Stimulated activated CD4-positive, alpha-beta T cell treated with anti-CD3 and anti-CD28 coated beads, TNF-alpha, amount 100 ng/mL, for 24 hours (primary cell): Measurements from ENCODE around the gene SLC2A13.
"Not testable (repeated sequence)": the region's sequence is repeated elsewhere in the genome, so short reads cannot be mapped to it uniquely, and the experiment has no call there.

Experiments used
- DNase-seq, 3 experiments: peaks; one replicate each; pipeline ENCODE4 v3.0.0-alpha.2; 2020; ENCODE audit warnings: low read depth in 3 of 3

The SLC2A13 gene

DNA sequence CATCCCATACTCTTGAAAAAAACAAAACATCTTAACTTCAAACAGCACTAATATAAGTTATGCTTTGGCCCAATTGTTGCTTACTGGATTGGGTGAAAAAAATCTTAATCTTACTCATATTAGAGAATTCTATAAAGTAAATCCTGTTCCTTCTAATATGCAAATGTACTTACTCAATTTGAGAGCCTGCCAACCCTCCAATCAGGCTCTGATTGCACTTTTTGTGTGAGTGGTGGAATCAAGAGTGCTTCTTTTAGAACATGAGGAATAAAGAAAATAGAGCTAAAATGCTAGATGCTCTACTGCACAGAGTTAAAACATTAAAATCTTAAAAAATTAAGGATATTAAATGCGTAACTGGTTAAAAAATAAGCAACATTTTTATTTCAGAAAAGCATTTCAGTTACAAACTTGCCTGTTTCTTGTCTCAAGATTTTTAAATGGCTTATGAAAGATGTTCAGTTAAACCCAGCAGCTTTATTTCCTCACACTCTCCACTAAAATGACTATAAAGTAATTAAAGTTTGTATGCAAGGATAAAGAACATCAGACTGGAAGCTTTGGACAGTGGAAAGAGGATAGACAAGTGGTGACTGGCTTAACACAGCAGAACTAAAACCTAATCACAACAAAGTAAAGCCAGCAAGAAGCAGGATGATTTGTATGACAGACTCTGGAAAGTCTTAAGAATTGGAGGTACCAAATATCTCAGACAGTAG, 177.5 kb downstream of the SLC2A13 start:
- DNase-seq, result no peak

DNA sequence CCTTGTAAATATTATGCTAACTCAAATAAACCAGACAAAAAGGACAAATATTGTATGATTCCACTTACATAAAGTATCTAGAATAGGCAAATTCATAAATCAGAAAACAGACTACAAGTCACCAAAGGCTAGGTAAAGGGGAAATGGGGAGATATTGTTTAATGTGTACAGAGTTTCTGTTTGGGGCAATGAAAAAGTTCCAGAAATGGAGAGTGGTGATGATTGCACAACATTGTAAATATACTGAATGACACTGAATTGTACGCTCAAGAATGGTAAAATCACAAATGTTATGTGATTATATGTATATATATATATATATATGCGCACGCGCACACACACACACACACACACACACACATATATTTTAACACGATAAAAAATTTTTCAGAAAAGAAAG, 182.5 kb downstream of the SLC2A13 start:
- no peak for DNase-seq

DNA sequence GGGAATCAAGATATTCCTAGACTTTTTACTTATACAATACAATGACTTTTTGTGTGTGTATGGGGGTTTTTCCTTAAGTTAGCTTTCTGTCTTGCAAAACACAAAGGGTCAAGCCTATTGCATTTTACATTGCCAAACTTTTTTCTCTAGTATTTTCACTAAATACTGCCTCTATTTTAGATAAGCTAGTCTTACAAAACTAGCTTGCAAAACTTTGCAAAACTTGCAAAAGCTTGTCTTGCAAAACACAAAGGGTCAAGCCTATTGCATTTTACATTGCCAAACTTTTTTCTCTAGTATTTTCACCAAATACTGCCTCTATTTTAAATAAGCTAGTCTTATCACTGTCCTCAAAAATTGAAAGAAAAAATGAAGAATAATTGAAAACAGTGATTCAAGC, 183.3 kb downstream of the SLC2A13 start:
- not testable (repeated sequence) for DNase-seq

DNA sequence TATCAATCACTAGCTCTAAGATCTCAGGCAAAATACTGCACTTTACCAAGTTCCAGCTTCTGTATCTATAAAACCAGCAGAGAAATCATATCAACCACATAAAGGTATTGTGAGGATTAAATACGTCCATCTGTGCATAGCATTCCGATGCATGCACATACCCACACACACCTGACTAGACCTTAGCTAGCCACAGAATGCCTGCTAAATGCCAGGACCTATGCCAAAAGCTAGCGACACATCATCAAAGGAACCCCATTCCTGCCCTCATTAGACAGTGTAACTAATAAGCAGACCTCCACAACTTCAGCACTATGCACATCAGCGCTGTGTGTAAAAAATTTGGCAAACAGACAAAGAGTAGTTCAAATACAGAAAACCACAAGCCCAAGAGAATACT, 185.2 kb downstream of the SLC2A13 start:
- DNase-seq, result no peak

DNA sequence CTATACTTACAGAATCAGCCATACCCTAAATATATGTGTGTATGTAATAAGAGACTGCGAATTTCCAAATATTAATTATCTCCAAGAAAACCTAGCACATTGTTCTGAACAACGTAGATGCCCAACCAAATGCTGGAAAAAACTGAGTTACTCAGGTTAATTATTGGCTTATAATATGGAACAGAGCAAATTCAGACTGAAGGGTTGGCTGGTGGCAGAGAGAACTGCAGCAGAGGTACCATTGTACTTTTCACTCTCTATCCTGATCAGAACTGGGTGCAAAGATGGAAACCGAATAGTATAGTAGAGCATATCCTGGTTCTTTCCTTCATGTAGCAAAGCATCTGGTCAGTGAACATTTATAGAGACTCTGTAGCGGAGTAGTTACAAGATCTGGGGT, 185.7 kb downstream of the SLC2A13 start:
- DNase-seq, result no peak

DNA sequence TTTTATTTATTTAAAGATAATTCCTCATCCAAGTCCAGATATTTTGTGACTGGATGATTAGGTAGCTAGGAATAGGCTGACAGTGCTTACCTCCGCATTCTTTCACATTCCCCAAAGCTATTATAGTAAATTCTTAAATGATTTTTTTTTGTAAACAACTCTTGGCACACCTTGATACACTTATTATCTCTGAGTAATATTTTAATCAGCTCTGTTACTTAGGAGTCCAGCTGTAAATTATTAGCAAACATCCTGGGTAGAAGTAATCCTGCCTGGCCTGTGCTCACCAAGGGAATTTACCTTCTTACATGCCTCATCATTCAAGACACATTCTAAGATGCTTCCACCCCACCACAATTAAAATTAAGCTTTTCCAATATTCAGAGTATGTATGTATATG, 186.1 kb downstream of the SLC2A13 start:
- no peak for DNase-seq

DNA sequence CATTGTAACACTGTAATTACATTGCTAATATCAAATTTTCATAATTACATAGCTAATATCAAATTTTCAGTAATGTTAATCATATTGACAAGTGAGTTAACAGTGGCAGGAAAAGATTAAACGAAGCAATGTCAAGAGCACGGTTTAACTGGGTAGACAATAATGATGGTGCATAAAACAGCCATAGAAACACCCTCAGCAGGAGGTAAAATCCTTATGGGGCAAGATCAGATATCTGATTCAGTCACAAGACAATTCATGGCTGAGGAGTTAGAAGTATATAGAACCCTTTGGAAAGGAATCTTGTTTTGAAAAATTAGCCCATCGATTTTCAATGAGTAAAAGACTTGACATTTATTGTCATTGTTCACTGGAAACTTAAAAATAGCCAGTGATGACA, 190.6 kb downstream of the SLC2A13 start:
- DNase-seq, result no peak

DNA sequence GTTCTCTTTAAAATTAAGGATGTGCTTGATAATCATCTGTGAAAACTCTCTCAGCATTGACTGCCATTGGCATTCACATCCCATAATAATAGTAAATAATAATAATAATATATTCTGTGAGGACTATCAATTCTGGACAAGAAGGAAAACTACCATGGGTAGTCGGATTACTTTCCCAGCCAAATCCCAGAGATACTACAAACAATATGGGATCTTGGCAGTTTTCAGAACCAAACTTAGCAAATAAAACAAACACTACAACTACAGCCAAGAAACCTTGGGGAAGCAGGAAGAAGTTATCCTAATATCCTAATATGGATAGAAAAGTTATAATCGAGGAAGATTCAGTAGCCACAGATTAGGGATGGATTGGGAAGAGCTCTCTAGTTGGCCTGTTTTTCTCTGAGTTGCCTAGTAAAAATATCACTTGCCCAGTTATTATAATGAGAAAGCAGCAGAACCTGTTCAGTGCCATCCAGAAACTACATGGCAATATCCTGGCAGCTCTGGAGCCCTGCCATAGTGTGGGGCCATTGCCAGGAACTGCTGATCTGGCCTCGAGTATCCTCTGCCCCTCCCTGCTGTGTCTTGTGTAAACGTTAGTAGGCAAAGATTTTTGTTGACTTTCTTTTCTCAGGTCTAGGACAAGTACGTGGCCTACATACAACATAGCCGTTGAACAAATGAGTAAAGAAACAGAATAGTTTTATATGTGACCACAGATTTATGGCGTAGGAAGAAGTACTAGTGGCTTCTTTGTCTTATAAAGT, 193.5 kb downstream of the SLC2A13 start:
- DNase-seq, result no peak

DNA sequence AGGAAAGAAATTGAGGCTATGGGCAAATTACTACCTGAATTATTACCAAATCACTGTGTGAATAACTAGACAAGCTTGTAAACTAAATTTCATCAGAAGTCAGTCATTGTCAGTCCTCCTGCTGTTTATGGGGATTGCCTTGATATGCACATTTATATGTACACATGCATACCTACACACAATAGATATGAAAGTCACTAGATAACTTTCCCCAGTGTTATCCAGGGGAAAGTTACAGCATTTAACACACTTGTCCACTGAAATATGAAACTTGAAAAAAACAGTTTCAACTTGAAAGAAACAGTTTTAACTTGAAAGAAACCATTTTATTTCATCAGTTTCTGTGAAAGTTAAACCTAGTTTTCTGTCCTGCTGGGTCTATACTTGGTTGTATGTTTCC, 199.6 kb downstream of the SLC2A13 start:
- no peak for DNase-seq

DNA sequence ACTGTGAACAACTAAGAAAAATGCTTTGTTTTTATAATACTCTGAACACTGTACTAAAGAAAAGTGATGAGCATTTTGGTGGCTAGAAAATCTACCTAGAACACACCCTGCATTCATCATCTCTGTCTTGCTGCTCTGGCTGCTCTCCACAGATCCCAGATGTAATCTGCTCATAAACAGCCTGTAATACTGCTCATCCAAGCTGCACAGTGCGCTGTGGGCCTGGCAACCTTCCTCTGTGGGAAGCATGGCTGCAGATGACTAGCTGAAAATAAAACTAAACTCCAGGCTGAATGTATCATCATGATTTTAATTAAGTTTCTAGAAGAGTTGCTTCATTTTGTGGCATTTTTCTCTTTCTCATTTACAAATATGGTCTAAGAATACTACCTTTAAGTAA, 200.7 kb downstream of the SLC2A13 start:
- DNase-seq, result no peak

DNA sequence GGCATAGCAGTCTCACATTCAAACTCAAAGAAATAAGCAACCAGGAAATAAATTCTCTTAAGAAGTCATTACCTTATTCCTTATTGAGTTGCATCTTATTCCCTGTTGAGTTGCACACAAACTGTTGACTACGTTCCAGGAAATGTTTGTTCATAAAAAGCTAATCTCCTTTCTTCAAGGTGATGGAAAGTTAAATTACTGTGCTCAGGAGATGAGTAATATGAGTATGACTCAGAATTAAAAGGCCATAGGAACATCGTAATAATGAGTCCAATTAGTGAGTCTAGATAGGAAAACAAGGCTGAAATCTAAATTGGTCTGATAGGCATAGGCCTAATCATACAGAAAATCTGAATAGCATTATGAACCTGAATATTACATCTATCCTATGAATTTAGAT, 203.1 kb downstream of the SLC2A13 start:
- no peak for DNase-seq

DNA sequence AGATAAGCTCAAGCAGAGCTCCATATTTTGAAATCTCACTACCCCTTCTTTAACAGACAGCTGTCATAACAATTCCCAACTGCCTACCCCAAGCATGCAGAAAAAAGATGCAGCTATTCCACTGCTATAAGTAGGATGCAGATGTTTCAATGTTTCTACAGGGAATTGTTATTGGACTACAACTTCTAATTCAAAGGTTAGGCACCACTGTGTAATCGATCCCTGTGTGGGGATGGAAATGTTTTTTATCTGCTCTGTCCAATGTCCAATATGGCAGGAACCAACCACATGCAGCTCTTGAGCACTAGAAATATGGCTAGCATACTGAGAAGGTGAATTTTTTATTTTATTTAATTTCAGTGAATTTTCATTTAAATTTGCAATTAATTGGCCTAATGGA, 208.6 kb downstream of the SLC2A13 start:
- DNase-seq, result no peak

DNA sequence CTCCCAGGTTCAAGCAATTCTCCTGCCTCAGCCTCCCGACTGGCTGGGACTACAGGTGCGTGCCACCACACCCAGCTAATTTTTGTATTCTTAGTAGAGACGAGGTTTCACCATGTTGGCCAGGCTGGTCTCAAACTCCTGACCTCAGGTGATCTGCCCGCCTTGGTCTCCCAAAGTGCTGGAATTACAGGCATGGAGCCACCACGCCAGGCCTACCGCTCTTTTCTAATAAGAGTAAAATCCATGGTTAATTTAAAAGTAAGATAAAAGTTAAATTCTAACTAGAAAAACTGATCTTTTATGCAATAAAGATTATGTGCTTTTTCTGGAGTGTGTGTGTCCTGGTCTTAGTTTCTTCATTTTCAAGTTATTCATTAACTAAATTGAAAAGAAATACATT, 212.5 kb downstream of the SLC2A13 start:
- DNase-seq, result not testable (repeated sequence)

DNA sequence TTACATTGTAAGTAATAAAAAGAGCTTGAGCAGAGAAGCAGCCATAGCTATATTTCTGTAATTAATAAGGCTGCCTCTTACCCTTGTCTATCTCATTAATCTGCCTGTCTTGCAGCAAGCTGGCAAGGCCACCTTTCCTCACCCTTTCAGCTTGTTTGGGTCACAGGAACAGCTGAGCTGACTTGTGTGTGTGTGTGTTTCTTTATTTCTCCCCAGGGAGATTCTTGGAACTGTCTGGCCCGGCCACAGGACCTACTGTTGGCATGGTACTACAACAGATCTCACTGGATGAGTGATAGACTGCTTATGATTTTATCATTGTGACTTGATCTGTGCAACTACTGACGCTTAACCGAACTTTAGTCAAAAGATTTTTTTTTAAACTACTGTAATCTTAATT, 213.7 kb downstream of the SLC2A13 start:
- DNase-seq, result no peak

DNA sequence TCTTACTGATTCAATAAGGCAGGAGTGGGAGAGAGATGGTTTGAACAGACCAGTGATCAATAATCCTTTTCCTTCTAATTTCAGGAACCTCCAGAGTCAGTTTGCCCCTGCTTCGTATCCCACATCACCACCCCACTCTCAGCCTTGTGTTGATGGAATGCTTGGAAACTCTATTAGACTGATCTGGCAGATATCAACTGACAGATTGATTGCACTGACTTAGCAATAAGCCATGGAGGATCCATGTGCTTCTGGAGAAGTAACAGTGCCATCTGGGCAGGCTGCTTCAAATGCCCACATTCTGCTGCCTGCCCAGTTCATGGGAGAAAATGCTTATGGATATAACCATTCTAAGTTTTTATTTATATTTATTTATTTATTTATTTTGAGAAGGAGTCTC, 218.0 kb downstream of the SLC2A13 start:
- no peak for DNase-seq

DNA sequence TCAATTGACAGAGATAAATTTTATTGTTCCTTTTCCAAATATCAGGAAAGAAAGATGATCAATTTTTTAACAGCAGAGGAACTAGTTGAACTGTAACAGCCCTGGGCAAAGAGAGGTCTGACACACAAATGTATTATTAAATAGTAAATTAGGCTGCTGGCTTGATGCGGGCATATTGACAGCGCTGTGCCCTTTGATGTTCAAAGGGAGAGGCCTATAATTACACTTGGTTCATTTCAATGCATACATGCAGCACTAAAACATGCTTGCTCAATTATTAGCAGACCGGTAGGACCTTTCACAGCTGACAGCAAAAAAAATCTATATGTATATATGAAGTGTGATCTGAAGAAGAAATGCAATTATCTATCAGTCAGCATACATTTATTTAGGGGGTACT, 219.8 kb downstream of the SLC2A13 start:
- DNase-seq, result no peak

DNA sequence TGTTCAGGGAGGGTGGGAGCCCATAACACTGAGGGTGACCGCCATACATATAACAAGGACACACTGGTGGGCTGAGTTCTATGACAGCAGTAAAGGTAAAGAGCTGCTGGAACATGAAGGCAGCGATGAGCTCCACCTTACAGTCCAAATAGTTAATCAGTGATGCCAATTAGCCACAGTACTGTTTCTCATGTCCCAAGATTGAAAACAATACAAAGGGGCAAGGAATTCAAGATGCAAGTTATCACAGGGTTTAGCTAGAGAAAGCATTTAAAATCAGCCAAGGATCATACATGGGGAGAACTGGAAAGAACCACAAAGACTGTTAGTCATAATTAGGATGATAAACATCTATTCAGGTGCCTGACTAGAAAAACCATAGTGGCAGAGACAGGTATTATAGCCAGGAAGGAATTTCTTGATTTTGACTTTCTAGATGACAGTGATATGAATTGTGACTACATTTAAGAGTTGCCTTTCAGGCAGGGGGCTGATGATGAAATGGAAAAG, 221.2 kb downstream of the SLC2A13 start:
- no peak for DNase-seq

DNA sequence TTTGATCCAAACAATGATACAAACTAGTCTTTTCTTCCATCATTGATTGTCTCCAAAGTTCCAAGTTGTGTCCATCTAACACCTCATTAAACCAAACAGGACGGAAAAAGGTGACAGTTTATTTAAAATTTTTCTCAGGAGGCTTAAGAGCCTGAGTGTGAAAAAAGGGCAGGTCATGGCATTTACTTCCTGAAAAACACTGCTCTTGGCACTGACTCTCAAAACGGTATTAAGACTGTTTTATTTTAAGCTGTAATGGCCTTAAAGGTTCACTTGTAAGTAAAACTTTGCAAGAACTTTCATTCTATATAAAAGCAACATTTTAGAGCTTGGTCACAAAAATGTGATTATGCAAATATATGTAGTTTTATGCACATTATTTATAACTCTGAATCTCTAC, 222.5 kb downstream of the SLC2A13 start:
- DNase-seq, result no peak

DNA sequence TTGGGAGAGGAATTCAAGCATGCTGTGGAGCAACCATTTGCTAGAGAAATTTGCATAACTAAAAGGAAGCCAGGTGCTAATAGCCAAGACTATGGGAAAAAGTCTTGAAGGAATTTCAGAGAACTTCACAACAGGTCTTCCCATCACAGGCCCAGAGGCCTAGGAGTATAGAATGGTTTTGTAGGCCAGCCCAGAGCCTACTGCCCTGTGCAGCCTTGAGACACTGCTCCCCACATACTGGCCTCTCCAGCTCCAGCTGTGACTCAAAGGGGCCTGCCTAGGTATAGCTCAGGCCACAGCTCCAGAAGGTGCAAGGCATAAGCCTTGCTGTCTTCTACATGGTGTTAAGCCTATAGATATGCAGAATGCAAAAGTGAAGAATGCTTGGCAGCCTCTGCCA, 227.1 kb downstream of the SLC2A13 start:
- DNase-seq, result no peak

DNA sequence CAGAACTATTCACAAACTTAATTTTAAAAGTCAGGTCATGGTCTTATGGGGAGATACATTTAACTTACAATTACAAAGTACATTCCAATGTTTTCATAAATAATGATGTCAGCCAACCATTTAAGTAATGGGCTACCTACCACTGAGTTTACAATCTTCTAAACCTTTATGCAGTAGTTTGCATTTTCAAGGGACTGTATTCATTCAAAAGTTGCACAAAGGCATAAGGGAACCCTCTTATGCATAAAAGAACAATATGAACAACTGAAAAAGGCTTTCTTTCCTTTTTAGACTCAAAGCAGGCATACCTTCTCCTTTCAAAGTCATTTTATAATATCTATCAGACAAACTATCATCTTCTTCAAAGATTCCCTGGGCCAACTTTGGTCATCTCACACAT, 230.2 kb downstream of the SLC2A13 start:
- no peak for DNase-seq

DNA sequence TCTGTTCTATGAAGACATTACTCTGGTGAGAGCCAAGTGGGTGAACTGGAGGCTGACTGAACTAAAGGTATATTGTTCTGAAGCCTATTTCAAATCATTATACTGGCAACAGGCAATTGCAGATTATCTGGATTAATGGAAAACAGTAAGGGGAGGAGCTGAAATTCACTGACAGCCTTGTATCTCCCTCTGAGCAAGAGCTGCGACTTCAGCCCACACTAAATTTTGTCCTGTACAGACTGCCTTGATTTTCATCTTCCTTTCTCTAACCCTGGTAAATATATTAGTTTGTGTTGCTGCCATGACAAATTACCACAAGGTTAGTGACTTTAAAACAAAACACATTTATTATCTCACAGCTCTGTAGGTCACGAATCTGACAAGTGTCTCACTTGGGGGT, 231.1 kb downstream of the SLC2A13 start:
- no peak for DNase-seq

DNA sequence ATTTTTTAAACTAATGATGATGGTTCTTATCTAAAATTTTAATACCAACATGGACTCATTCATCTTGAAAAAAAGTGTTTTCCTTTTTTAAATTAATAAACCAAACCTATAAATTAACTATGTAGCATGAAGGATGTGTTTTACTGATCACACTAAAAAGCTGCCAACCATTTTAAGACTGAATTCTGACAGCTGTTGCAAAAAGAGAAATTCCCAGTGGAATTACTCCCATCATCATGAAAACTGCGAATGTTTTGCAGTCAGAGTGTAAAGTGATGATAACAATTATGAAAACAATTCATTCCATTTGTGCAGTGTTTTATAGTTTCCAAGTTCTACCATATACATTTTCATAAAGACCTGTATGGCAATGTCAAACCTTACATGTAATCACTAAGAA, 232.8 kb downstream of the SLC2A13 start:
- DNase-seq, result no peak

DNA sequence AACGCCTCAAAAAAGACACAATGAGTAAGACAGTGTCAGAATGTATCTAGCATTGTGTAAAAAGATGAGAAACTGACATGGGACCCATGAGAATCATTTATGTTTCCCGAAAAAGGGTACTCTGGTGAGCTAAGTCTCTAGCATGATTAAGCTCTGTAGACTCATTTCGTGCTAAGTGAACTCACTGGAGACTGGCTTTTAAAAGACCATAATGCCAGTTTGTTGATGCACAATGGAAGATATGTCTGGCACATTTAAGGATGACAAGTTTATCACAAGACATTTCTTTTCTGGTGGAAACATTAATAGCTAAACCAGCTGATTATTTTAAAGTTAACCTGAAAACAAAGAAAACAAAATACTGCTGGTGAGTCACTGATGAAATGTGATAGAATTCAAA, 233.5 kb downstream of the SLC2A13 start:
- no peak for DNase-seq
